NCI-H2227 (cell line): ENCODE results near the gene GLB1L2.

Experiments
- DNase-seq: peaks from one replicate; lab custom pipeline; 2025; ENCODE audit not compliant: unreplicated experiment; lab: John Stamatoyannopoulos, UW

GLB1L2 gene

DNA sequence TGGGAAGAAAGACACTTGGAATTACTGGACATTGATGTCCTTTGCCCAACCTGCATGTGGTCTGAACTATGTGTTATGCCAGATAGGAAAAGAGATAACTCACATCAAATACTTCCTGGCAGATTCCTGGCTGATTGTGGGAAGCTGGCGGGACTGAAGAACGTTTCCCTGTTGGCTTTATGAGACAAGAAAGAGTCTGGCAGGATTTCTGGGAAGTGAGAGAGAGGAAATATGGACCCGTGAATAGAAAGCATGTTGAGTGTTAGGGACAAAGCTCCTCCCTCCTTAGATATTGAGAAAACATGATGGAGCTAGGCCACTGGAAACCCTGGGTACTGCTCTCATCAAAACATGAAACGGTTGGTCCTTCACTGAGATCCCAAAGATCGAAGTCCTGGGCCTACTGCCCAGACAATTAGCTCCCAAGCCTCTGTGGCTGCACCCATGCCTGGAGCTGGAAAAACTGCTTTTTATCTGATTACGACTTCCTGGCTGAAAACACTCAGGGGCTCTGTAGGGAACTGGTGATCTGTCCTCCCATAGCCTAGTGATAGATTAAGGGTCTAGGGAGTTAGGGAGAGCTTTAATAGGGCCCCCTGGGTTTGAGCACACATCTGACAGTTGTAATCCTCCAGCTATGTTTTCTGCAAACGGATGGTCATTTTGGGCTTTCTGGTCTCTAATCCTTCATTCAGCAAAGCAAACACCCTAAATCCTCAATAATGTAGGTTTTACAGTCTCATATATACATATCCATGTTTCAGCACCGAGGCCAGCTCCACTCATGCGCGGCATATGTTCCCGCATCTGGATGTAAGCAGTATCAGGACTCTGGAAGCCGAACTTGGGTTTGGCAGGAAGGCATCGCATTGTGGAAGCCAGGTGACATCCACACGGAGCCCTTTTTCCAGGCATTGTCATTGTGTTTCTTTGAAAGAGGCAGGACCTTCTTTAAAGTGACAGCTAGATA lies 86.4 kb downstream of the GLB1L2 start:
- DNase-seq: no peak

DNA sequence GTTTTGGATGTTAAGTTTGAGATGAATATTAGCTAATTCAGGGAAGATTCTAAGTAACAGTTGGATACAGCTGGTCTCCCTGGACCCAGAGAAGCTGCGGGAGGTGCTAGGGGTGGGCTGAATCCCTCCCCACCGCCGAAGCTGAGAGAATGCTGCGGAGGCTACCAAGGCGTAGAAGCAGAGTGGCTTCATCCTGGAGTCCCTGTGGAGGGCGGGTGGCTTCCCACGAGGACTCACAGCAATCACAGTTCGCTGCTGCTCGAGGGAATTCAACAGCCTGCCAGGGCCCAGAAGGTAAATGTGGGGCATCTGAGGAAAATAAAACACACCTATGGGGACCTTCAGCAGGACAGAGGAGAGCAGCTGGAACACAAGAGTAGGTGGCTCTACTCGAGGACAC lies 91.3 kb downstream of the GLB1L2 start:
- DNase-seq: no peak

DNA sequence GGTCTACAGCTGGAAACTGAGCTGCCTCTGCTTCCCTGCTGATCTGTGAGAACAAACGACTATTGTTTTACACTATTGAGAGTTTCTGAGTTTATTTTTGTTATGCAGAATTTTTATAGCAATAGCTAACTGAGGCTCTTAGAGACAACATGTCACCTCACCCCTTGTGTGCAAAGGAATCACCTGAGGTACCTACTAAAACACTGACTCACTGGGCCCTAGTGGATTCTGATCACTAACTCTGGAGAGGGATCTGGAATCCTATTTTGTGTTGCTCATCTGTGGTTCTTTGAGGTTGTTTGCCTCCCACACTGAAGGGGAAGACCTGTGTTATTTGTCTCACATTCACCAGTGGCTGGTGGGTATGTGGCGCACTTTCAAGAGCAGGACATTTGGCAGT lies 93.6 kb downstream of the GLB1L2 start:
- DNase-seq: no peak
